HCEC 1CT (cell line): ENCODE results near the gene SLC37A3.

ENCODE experiments used
- DNase-seq: peaks from one replicate; pipeline ENCODE4 v3.0.0-alpha.2; 2017

Gene SLC37A3

DNA sequence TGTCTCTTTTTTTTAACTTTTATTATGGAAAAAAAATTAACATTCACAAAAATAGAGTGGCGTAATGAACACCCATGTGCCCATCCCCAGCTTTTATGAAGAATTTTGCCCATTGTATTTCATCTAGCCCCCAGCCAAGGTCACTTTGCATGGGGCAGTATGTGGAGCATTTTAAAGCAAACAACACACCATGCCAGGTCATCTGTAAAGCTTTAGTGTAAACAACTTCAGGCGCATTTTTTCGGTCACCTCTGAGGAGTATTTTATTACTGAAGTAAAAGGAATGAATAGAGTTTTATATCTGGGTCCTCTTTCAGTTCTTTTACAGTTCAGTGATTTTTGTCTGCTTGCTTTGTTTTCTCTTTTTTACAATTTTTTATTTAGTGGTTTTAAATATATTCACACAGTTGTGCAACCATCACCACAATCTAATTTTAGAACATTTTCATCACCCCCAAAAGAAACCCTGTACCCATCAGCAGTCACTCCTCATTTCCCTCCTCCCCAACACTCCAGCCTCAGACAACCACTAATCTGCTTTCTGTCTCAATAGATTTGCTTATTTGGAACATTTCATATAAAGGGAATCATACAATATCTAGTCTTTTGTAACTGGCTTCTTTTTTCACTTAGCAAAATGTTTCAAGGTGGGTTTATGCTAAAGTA is 87.9 kb downstream of the SLC37A3 start:
- DNase-seq: no peak

GRCh38 chr7:140308060-140308459 is 90.3 kb downstream of the SLC37A3 start:
- DNase-seq: no peak

DNA sequence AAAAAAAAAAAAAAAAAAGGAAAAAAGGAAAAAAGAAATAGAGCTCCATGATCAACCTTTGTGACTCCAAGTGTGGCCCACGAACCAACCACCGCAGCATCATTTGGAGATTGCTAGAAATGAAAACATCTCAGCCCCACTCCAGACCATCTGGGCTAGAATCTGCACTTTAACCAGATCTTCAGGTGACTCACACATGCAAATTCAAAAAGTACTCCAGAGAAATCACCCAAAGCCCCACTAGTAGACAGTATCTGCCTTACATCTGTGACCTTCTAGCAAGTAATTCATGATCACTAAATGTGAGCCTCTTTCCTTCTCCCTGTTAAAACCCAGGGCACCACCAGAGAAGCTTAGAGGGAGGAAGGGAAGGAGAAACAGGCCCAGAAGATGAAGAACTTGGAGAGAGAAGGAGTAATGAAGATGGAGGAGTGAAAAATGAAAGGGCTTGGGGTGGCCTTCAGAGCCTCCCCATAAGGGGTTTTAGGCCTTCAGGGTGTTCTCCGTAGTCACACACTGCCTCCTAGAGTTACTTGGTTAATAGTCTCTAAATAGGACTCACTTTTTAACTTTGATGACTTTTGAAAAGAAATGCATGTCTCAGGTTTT is 94.0 kb downstream of the SLC37A3 start:
- peak; percentile 4 for DNase-seq

DNA sequence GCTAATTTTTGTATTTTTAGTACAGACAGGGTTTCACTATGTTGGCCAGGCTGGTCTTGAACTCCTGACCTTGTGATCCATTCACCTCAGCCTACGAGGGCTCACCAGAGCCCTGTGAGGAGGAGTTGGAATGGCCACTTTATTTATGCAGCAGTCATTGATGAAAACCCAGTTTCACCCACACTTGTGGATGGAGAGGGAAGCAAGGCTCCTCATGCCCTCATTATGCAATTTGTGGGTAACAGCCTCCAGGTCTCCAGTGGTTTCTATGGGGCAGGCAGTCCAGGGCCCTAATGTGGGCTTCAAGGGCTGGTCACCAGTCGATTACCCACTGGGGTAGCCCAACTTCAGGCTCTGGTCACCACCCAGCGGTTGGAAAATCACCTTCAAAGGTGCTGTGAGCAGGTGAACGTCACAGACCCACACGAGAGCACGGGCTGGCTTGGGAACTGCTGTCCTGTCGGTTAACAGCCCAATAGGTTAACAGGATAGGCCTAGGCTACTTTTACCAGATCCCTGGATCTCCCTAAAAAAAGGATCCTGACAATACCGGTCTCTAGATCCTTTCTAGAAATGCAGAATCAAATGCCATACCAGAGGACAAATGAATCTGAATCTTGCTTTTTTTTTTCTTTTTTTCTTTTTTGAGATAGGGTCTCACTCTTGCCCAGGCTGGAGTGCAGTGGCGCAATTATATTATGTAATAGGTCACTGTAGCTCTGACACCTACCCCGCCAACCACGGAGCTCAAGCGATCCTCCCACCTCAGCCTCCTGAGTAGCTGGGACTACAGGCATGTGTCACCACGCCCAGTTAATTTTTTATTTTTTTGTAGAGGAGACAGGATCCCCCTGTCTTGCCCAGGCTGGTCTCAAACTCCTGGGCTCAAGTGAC is 97.8 kb downstream of the SLC37A3 start:
- DNase-seq: no peak

GRCh38 chr7:140298213-140298612 is 100.1 kb downstream of the SLC37A3 start:
- DNase-seq: no peak

DNA sequence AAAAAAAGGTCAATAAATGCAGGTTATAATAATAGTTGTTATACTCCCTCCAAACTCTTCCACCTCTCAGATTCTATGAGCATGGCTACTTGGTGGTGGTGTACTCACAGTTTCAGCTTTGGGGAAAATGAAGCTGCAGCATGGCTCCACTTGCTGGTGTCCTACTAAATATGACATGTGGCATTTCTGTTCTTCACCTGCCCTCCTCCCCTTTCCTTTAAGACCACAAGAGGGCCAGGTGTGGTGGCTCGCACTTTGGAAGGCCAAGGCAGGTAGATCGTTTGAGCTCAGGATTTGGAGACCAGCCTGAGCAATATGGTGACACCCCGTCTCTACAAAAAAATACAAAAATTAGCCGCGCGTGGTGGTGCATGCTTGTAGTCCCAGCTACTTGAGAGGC is 101.1 kb downstream of the SLC37A3 start:
- no peak for DNase-seq

GRCh38 chr7:140295224-140295738 is 103.0 kb downstream of the SLC37A3 start:
- DNase-seq: no peak

DNA sequence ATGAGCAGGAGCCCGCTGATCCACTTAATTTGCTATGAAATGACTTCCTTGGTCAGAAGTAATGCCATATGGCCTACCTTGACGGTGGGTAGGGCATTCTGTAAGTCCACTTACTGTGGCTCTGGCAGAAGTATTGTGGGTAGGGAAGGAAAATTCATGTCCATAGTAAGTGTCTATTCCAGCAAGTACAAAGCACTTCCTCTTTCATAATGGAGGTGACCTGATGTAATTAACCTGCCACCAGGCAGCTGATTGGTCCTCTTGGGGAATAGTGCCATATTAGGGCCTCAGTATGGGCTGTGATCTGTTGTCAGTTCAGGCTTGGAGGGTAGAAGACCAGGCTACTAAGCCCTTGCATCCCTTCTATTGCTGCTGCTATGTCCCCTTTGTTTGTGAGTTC is 103.9 kb downstream of the SLC37A3 start:
- no peak for DNase-seq

GRCh38 chr7:140292438-140292837 is 105.9 kb downstream of the SLC37A3 start:
- no peak for DNase-seq

GRCh38 chr7:140289804-140290203 is 108.5 kb downstream of the SLC37A3 start:
- DNase-seq: no peak

DNA sequence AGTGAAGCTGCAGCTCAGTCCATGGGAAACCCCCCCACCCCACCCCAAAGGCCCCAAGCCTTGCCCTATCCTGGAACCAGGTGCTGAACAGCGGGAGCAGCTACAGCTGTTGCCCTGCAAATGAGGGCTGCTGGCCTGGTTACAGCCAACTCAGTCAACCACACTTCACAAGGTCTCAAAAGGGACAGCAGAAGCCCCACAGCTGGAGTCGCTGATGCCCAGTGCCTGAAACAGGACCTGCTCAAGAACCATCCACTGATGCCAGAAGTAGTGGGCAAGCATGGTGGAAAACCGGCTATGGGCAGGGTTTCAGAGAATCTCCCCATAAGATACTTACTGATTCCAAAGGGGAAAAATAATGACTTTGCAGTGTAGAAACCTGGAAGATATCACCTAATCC is 110.3 kb downstream of the SLC37A3 start:
- no peak for DNase-seq

- no peak for DNase-seq
These were observed 112.4 kb downstream of the SLC37A3 start for GRCh38 chr7:140285938-140286337.

- DNase-seq: no peak
These were observed 114.3 kb downstream of the SLC37A3 start for GRCh38 chr7:140284062-140284461.
